Activated CD8-positive, alpha-beta memory T cell treated with anti-CD3 and anti-CD28 coated beads, Interleukin-2, amount 50 U/mL, for 1 hour (primary cell): ENCODE measurements around the gene KLHL4.
"Not testable (repeated sequence)": the region's sequence is repeated elsewhere in the genome, so short reads cannot be mapped to it uniquely, and the experiment has no call there.

Experiments
- DNase-seq: peaks from one replicate; pipeline ENCODE4 v3.0.0-alpha.2; 2020; ENCODE audit errors: extremely low read depth

The KLHL4 gene

GRCh38 chrX:87517571-87518141, at the start of gene KLHL4:
TSS of gene KLHL4 (plus strand) at chrX:87517802. CDS start at chrX:87517894, 92 bp downstream.
- DNase-seq: no peak

- no peak for DNase-seq
Observed at GRCh38 chrX:87468941-87469340, 48.7 kb upstream of the KLHL4 start.

- DNase-seq: no peak
Observed at GRCh38 chrX:87475793-87476192, 41.8 kb upstream of the KLHL4 start.

- not testable (repeated sequence) for DNase-seq
Observed at GRCh38 chrX:87478703-87479102, 38.9 kb upstream of the KLHL4 start.

GRCh38 chrX:87489071-87489470, 28.5 kb upstream of the KLHL4 start:
- no peak for DNase-seq

GRCh38 chrX:87515836-87516235, 1.8 kb upstream of the KLHL4 start:
- no peak for DNase-seq

- no peak for DNase-seq
Observed at GRCh38 chrX:87516717-87517121, 883 bp upstream of the KLHL4 start.

- no peak for DNase-seq
Observed at GRCh38 chrX:87518504-87518903, 902 bp downstream of the KLHL4 start.

GRCh38 chrX:87525771-87526229, 8.2 kb downstream of the KLHL4 start:
- no peak for DNase-seq

- DNase-seq: no peak
Observed at GRCh38 chrX:87526281-87526680, 8.7 kb downstream of the KLHL4 start.

- DNase-seq: no peak
Observed at GRCh38 chrX:87528487-87528886, 10.9 kb downstream of the KLHL4 start.

GRCh38 chrX:87571964-87572363, 54.4 kb downstream of the KLHL4 start:
- DNase-seq: no peak

- no peak for DNase-seq
Observed at GRCh38 chrX:87572901-87573300, 55.3 kb downstream of the KLHL4 start.

- DNase-seq: no peak
Observed at GRCh38 chrX:87578978-87579377, 61.4 kb downstream of the KLHL4 start.

- DNase-seq: no peak
Observed at GRCh38 chrX:87580862-87581261, 63.3 kb downstream of the KLHL4 start.

- DNase-seq: no peak
Observed at GRCh38 chrX:87582453-87582852, 64.9 kb downstream of the KLHL4 start.

GRCh38 chrX:87583679-87584078, 66.1 kb downstream of the KLHL4 start:
- no peak for DNase-seq

- no peak for DNase-seq
Observed at GRCh38 chrX:87616371-87616770, 98.8 kb downstream of the KLHL4 start.

- DNase-seq: no peak
Observed at GRCh38 chrX:87621697-87622096, 104.1 kb downstream of the KLHL4 start.

- no peak for DNase-seq
Observed at GRCh38 chrX:87626996-87627395, 109.4 kb downstream of the KLHL4 start.

- no peak for DNase-seq
Observed at GRCh38 chrX:87634361-87634760, 116.8 kb downstream of the KLHL4 start.

- DNase-seq: no peak
Observed at GRCh38 chrX:87636533-87636932, 118.9 kb downstream of the KLHL4 start.

- not testable (repeated sequence) for DNase-seq
Observed at GRCh38 chrX:87641439-87641838, 123.8 kb downstream of the KLHL4 start.

GRCh38 chrX:87661761-87662160, 144.2 kb downstream of the KLHL4 start:
- no peak for DNase-seq
